Loucy (cell line): Measurements from ENCODE around the gene ZNRF1.
"Not testable (repeated sequence)": the region's sequence is repeated elsewhere in the genome, so short reads cannot be mapped to it uniquely, and the experiment has no call there.

Source experiments
- H2AFZ ChIP-seq: fragments of 200-600 bp; sonication (generic); 2 replicates; pipeline ENCODE4 v1.6.0; 2016; ENCODE audit warnings: antibody characterized with exemption, mild to moderate bottlenecking, low read length, moderate library complexity
- H3F3A ChIP-seq: fragments of 200-600 bp; 2 replicates; pipeline ENCODE4 v1.6.0; 2016; ENCODE audit warnings: antibody characterized with exemption, low read depth, mild to moderate bottlenecking
- H3K27me3 ChIP-seq: fragments of 200-600 bp; sonication (generic); 2 replicates; pipeline ENCODE4 v1.6.1; 2014; ENCODE audit warnings: low read length, mild to moderate bottlenecking; ENCODE audit not compliant: insufficient read depth, poor library complexity, severe bottlenecking
- H3K36me3 ChIP-seq: fragments of 200-600 bp; sonication (generic); 2 replicates; pipeline ENCODE4 v1.6.1; 2016; ENCODE audit warnings: low read length; ENCODE audit not compliant: insufficient read depth
- H3K4me1 ChIP-seq: fragments of 200-600 bp; sonication (generic); 2 replicates; pipeline ENCODE4 v1.5.1; 2014; ENCODE audit warnings: low read length, mild to moderate bottlenecking; ENCODE audit not compliant: insufficient read depth, poor library complexity, severe bottlenecking
- H3K4me2 ChIP-seq: fragments of 200-600 bp; sonication (generic); 2 replicates; pipeline ENCODE4 v1.6.0; 2014; ENCODE audit warnings: antibody characterized with exemption, low read length, low read depth, mild to moderate bottlenecking; ENCODE audit not compliant: poor library complexity, severe bottlenecking
- H3K4me3 ChIP-seq: fragments of 200-600 bp; sonication (generic); 2 replicates; pipeline ENCODE4 v1.5.1; 2014; ENCODE audit warnings: low read length, mild to moderate bottlenecking, mixed read lengths; ENCODE audit not compliant: poor library complexity, severe bottlenecking
- H3K79me2 ChIP-seq: fragments of 200-600 bp; sonication (generic); 2 replicates; pipeline ENCODE4 v1.6.1; 2014; ENCODE audit warnings: low read length; ENCODE audit not compliant: insufficient read depth
- H3K9ac ChIP-seq: fragments of 200-600 bp; sonication (generic); 2 replicates; pipeline ENCODE4 v1.6.0; 2014; ENCODE audit warnings: mild to moderate bottlenecking, low read depth, low read length, moderate library complexity; ENCODE audit not compliant: poor library complexity, severe bottlenecking
- H3K9me2 ChIP-seq: fragments of 200-600 bp; sonication (generic); replicated peaks from 2 replicates; pipeline ENCODE4 v1.6.1; 2016; ENCODE audit warnings: low read depth, low read length, mixed read lengths
- H3K9me3 ChIP-seq: fragments of 200-600 bp; sonication (generic); 2 replicates; pipeline ENCODE4 v1.6.1; 2014; ENCODE audit warnings: mild to moderate bottlenecking, antibody characterized with exemption, low read length, low read depth; ENCODE audit not compliant: insufficient read depth
- H4K20me1 ChIP-seq: fragments of 200-600 bp; sonication (generic); 2 replicates; pipeline ENCODE4 v1.6.0; 2014; ENCODE audit warnings: antibody characterized with exemption, low read length, mild to moderate bottlenecking; ENCODE audit not compliant: insufficient read depth, poor library complexity, severe bottlenecking
- CTCF ChIP-seq: fragments of 200-600 bp; sonication (generic); conservative IDR thresholded peaks from 2 replicates; pipeline ENCODE4 v1.5.1; 2014; ENCODE audit warnings: mild to moderate bottlenecking, antibody characterized with exemption, low read length
- EZH2phosphoT487 ChIP-seq: fragments of 200-600 bp; IDR thresholded peaks from 2 replicates; pipeline ENCODE4 v1.6.1; 2018; ENCODE audit warnings: antibody characterized with exemption, mild to moderate bottlenecking, moderate library complexity, borderline replicate concordance

ZNRF1 gene

DNA sequence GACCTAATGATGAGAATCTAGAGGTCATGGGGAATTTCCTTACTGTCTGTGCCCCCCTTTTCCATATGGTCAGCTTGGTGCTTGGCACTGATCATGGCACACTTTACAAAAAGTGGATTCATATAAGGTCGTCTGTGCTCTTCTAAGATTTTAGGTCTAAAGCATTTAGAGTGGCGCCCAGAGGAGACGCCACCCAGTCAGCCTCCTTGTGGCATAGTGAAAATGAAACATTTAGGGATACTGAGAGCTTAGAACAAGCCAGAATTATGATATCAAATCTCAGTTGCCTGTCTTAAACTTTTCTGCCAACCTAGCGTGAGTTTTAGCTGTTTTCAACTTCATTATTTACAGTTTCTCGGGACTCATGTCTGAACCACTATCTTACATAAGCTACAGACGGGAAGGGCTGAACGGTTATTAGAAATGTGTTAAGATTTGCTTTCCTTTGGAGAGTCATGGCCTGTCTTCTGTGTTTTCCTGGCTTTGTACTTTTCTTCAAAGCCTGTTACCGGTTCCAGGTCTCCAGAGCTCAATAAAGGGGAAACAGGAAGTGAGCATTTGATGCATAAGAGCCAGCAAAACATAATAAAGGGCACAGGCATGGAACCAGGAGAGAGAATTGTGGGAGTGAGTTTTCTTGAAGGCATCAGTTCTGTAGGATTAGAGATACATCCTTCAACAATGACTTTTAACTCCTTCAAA, 13.7 kb downstream of the ZNRF1 start:
- peaks cover 100% of the 10 kb centered on the region for H3K79me2 ChIP-seq
- H3K4me2 ChIP-seq: peak overlapping the region; percentile 86
- H3K9me3 ChIP-seq: no peaks in the 10 kb centered on the region
- H3K4me1 ChIP-seq: peaks cover 54% of the 10 kb centered on the region
- no peak for TF ChIP-seq EZH2phosphoT487
- TF ChIP-seq CTCF: no peak
- H3F3A ChIP-seq: no peaks in the 10 kb centered on the region
- H3K4me3 ChIP-seq: peak overlapping the region; percentile 53
- no peak overlapping the region for H2AFZ ChIP-seq
- peak overlapping the region; percentile 49 for H3K9ac ChIP-seq
- H3K36me3 ChIP-seq: peaks cover 14% of the 10 kb centered on the region; the same call in 1 of the 2 replicates
- H3K9me2 ChIP-seq: no peaks in the 10 kb centered on the region
- H4K20me1 ChIP-seq: peaks cover 97% of the 10 kb centered on the region
- no peaks in the 10 kb centered on the region for H3K27me3 ChIP-seq

- H3K9me2 ChIP-seq, H3K9me3 ChIP-seq, H3K36me3 ChIP-seq, H3F3A ChIP-seq, H2AFZ ChIP-seq, H3K27me3 ChIP-seq, H3K9ac ChIP-seq: not testable (repeated sequence)
- H4K20me1 ChIP-seq: peaks cover 97% of the 10 kb centered on the region
- H3K4me2 ChIP-seq: peak overlapping the region; percentile 86
- H3K4me3 ChIP-seq: peak overlapping the region; percentile 53
- H3K79me2 ChIP-seq: peaks cover 100% of the 10 kb centered on the region
- peaks cover 48% of the 10 kb centered on the region for H3K4me1 ChIP-seq
Observed at GRCh38 chr16:75013123-75013522, 14.3 kb downstream of the ZNRF1 start.

DNA sequence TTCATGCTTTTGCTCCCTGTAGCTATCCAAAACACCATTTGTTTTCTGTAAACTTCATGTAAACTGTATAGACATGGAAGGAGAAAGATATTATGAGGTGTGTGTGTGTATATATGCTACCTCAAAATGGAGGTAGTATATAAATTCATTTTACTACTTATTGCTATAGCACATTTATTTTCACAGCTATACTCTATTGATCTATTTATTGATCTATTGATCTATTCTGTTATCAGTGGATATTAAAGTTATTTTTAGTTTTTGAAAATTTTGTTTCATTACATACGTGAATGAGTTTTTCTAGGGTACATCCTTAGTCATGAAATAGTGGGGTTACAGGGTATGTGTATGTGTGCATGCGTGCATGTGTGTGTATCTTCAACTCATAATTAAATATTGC, 15.5 kb downstream of the ZNRF1 start:
- H3K9me3 ChIP-seq: no peaks in the 10 kb centered on the region
- H3K9ac ChIP-seq: no peak overlapping the region
- H3K4me1 ChIP-seq: peaks cover 36% of the 10 kb centered on the region
- no peaks in the 10 kb centered on the region for H3K9me2 ChIP-seq
- no peaks in the 10 kb centered on the region for H3F3A ChIP-seq
- peaks cover 16% of the 10 kb centered on the region for H3K36me3 ChIP-seq
- H4K20me1 ChIP-seq: peaks cover 97% of the 10 kb centered on the region
- TF ChIP-seq EZH2phosphoT487 (no peak), CTCF (no peak)
- no peaks in the 10 kb centered on the region for H3K27me3 ChIP-seq
- H3K79me2 ChIP-seq: peaks cover 100% of the 10 kb centered on the region
- peak overlapping the region; percentile 32 for H3K4me2 ChIP-seq
- H2AFZ ChIP-seq: no peak overlapping the region
- H3K4me3 ChIP-seq: peak overlapping the region; percentile 27

DNA sequence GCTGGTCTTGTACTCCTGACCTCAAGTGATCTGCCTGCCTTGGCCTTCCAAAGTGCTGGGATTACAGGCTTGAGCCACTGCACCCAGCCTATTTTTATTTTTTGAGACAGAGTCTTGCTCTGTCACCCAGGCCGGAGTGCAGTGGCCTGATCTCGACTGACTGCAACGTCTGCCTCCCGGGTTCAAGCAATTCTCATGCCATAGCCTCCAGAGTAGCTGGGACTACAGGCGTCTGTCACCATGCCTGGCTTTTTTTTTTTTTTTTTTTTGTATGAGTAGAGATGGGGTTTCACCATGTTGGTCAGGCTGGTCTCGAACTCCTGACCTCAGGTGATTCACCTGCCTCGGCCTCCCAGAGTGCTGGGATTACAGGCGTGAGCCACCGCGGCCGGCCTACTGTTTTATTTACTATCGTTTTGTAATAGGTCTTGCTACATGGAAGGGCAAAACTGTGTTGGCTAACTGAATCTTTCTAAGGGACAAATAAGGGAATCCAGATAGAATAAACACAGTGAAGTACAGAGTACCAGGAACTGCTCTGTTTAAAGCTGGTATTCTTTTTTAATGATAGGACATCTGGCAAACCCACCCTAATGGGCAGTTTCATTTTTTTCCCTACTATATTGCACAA, 17.7 kb downstream of the ZNRF1 start:
- H3K9me2 ChIP-seq, H3K9ac ChIP-seq, H3F3A ChIP-seq, H3K4me3 ChIP-seq, H2AFZ ChIP-seq, H3K27me3 ChIP-seq: not testable (repeated sequence)
- H3K36me3 ChIP-seq: peaks cover 38% of the 10 kb centered on the region
- H4K20me1 ChIP-seq: peaks cover 96% of the 10 kb centered on the region
- peaks cover 100% of the 10 kb centered on the region for H3K79me2 ChIP-seq
- H3K4me2 ChIP-seq: peak overlapping the region; percentile 10
- peaks cover 12% of the 10 kb centered on the region; the same call in 1 of the 2 replicates for H3K9me3 ChIP-seq
- H3K4me1 ChIP-seq: peaks cover 22% of the 10 kb centered on the region
